Heart left ventricle (tissue), 13 donors: ENCODE results near the gene ITGA6.

Source experiments
- CTCF ChIP-seq, 12 donors: fragments of 200-600 bp; sonication (generic) in 4 of 12; IDR thresholded peaks; one replicate each; pipeline versions ENCODE4 v1.5.0 to v1.8.0; 2018 to 2022; ENCODE audit warnings: antibody characterized with exemption in 12 of 12, mild to moderate bottlenecking in 5 of 12
- POLR2A ChIP-seq, 2 donors: fragments of 450-650 bp; IDR thresholded peaks; one replicate each; pipeline ENCODE4 v1.6.1; 2017; ENCODE audit warnings: antibody characterized with exemption in 2 of 2, mild to moderate bottlenecking in 2 of 2, moderate library complexity in 2 of 2
- donor health status: ischemic (EF 13 %, LVEDD 7.1; RV severe dilation, severe dysfunction).
- donor health status: DM: no; HTN: yes; CAD: no.
- donor health status: DM: no; HTN: no; CAD: no.
- donor health status: ischemic (EF 25% LVEDD 6.9; RV normal size, moderate dysfunction).
- donor health status: ischemic (EF 25% LVEDD 5.7; RV mildly dilated, moderate dysfunction).
- donor health status: ischemic (EF 35%, LVEDD 5.7; RV mildly dilated, moderate dysfunction).
- donor health status: nonischemic (EF 11% LVEDD 7.7; RV severe dilation, severe dysfunction).
- donor health status: DM: yes; HTN: yes; CAD: no.
- donor health status: PGD.
- donor health status: ischemic (EF 29% LVEDD 5.4; RV normal size, mild dysfunction).
- donor health status: nonischemic (EF 23%, LVEDD 6.1; RV moderate dilation, normal function).

- no peak for TF ChIP-seq CTCF (IDR thresholded peaks at IDR 0.05)
- no peak for TF ChIP-seq POLR2A (IDR thresholded peaks at IDR 0.05)
Observed at GRCh38 chr2:172489681-172490080, 62.3 kb downstream of the ITGA6 start.
